GM18505 (cell line): ENCODE measurements around the gene INPP5A.

ENCODE experiments used
- ATAC-seq: cut with Tn5 transposase; IDR thresholded peaks from one replicate; pipeline ENCODE4 v1.9.1; 2021; ENCODE audit not compliant: unreplicated experiment
- POLR2A ChIP-seq: IDR thresholded peaks from 4 replicates; pipeline ENCODE4 v1.6.1; 2011; ENCODE audit warnings: borderline replicate concordance; ENCODE audit not compliant: insufficient read depth, insufficient read length; ENCODE audit errors: extremely low read depth

Gene INPP5A

GRCh38 chr10:132802694-132803320, 265.2 kb downstream of the INPP5A start:
- no peak for TF ChIP-seq POLR2A
- ATAC-seq, result no peak

- no peak for ATAC-seq
- TF ChIP-seq POLR2A, result no peak
These were observed 266.0 kb downstream of the INPP5A start for GRCh38 chr10:132803416-132804210.

- no peak for TF ChIP-seq POLR2A
- ATAC-seq, result no peak
These were observed 266.7 kb downstream of the INPP5A start for GRCh38 chr10:132804287-132804686.

DNA sequence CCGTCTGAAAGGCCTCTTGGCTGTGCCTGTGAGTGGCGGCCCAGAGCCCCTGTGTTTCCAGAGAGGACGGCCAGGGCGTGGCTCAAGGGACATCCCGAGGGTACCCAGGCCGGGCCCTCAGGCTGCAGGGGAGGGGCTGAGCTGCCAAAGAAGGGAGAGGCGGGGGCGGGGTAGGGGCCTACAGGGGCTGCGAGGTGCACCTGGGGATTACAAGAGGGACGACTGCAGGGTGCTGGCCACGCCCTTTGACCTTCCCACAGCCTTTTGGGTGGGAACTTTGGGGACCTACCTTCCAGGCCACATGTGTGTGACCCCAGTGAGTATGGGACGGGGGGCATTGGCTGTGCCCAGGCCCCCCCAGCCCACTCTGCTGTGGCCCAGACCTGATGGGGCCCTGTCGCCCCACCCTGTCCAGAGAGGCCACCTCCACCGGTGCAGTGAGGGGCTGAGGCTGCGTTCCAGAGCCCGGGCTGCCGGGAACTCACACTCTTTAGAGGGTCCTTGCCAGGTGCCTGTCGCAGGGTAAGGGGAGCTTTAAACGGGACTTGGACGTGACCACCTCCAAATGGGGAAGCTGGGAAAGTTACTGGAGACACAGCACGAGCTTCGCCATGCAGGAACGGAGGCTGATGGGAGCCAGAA, 267.3 kb downstream of the INPP5A start:
- TF ChIP-seq POLR2A, result no peak
- no peak for ATAC-seq

GRCh38 chr10:132805599-132805998, 268.0 kb downstream of the INPP5A start:
- ATAC-seq, result no peak
- TF ChIP-seq POLR2A, result no peak

DNA sequence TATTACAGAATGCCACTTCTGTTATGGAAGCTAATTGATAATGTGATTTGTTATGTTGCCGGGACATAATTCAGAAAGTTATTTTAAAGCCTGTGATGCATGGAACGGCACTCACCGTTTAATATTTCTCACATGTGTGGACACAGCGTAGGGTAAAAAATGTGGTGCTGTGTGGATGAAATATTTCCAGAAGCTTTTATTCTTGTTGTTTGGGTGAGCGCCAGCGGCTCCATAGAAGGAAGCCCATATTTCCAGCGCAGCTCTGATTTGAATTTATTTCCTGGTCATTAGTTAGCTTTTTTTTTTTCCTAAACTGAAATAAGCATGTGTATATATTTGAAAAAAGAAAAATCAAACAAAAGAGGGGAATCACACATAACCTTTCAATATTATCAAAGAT, 268.5 kb downstream of the INPP5A start:
- TF ChIP-seq POLR2A, result no peak
- no peak for ATAC-seq

- TF ChIP-seq POLR2A, result no peak
- no peak for ATAC-seq
These were observed 269.0 kb downstream of the INPP5A start for GRCh38 chr10:132806561-132807003.

DNA sequence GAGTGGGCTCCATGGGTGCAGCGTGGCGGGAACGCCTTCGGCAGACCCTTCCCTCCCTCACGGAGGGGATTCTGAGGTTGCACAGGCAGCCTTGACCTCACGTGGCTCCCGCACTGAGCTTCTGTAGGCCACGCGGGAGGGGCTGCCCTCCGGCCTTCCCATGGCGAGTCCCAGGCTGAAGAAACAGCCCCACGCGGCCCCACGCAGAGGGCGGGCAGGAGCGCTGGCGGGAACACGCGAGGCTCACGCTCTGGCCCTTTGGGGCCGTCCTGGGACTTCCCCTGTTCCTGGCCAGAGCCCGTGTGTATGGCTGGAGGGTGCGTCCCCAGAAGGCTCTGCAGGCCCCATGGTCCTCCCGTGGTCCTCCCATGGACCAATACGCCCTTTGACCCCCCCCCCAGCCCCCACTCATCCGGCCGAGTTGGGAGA, 270.0 kb downstream of the INPP5A start:
- no peak for ATAC-seq

GRCh38 chr10:132808383-132809231, 271.0 kb downstream of the INPP5A start:
- ATAC-seq, result no peak

More for the DNA sequence above, 270.0 kb downstream of the INPP5A start:
- no peak for TF ChIP-seq POLR2A

GRCh38 chr10:132809232-132810140, 271.9 kb downstream of the INPP5A start:
- TF ChIP-seq POLR2A, result no peak
- ATAC-seq, result no peak

More at GRCh38 chr10:132808383-132809231, 271.0 kb downstream of the INPP5A start:
- TF ChIP-seq POLR2A, result no peak

GRCh38 chr10:132810141-132810806, 272.7 kb downstream of the INPP5A start:
- no peak for ATAC-seq
- TF ChIP-seq POLR2A, result no peak
